ENCODE data around the gene PROS1.

Gene PROS1

DNA sequence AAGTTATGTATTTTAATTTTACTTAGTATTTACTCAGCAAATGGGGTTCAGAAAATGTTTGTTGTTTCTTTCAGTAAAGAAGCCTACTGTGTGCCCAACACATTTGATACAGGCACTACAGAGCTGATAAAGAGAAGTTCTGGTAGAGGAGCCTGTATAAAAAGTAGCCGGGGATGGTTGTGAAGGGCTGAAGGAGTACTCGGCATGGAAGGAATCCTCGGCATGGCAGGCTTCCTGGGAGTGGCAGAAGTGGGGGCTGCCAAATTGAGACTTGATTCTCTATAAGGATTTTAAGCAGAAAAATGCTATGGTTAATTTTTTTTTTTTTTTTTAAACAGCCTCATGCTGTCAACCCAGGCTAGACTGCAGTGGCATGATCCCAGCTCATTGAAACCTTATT, 15.5 kb upstream of the PROS1 start:
- TF ChIP-seq GATA3 (IDR thresholded peaks at IDR 0.05; ENCODE audit: low read depth, low read length) (no peak), GATA2 (IDR thresholded peaks at IDR 0.05; ENCODE audit: low read depth, low read length) (no peak)

DNA sequence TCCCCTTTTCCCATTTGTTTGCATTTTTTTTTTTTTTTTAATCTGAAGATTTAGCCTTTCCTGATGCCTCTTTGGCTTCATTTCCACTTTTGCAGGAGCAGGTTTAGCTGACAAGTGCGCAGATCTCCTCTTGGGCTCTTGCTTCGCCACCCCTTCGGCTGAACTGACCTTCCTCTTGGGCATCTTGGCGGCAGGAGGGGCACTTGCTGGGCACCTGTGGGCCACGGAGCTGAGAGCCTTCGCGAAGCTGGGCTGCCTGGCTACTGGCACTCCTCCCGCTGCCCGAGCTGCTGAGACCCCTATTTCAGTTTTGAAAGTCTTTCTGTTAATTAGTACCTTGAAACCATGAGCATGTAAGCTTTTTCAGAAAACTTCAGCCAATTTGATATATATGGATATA, 15.1 kb upstream of the PROS1 start:
- TF ChIP-seq GATA2 (IDR thresholded peaks at IDR 0.05; ENCODE audit: low read depth, low read length): no peak

DNA sequence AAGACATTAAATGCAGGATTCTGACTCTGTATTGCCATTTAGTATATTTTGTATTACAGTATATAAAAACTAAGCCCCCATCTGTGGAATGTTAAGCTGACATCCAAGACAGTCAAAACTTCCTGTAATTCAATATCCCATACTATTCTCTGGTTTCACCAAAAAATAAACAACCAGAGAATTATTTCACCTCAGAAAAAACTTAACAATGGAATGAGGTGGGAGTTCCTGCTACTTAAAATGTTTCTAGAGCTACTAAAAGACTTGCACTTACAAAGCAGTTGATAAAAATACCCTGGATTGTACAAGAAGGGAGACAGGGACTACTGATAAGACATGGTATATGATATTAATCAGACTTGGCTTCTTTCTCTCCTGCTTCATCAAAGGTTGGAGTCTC, 14.6 kb upstream of the PROS1 start:
- TF ChIP-seq GATA2 (IDR thresholded peaks at IDR 0.05; ENCODE audit: low read depth, low read length): no peak
- TF ChIP-seq GATA3 (IDR thresholded peaks at IDR 0.05; ENCODE audit: low read depth, low read length): no peak

DNA sequence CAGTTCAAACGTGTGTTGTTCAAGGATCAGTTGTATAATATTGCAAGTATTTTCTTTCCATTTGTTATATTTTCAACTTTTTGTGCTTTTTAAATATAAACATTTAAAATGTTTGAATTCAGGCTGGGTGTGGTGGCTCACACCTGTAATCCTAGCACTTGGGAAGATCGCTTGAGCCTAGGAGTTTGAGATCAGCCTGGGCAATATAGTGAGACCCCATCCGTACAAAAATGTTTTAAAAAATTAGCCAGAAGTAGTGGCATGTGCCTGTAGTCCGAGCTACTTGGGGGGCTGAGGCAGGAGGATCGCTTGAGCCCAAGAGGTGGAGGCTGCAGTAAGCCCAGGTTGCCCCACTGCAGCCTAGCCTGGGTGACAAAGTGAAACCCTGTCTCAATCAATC, 10.9 kb upstream of the PROS1 start:
- TF ChIP-seq GATA2 (IDR thresholded peaks at IDR 0.05; ENCODE audit: low read depth, low read length) (no peak), GATA3 (IDR thresholded peaks at IDR 0.05; ENCODE audit: low read depth, low read length) (no peak)

DNA sequence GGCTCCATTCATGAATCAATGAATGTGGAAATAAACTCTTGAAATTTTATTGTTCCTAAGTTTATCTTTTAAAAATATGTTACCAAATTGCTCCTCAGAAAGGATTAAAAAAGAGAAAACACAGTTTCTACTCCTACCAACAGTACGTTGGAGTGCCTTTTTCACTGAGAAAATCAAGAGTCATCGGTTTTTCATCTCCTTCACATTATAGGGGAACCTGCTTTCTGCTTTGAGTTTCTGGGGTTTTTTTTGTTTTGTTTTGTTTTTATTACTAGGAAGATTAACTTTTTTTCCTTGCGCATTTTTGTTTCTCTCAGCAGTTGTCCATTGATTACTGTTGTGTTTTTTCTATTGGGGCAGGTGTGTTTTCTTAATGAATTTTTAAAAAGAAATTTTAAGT, 9.7 kb upstream of the PROS1 start:
- TF ChIP-seq GATA3 (IDR thresholded peaks at IDR 0.05; ENCODE audit: low read depth, low read length) (no peak), GATA2 (IDR thresholded peaks at IDR 0.05; ENCODE audit: low read depth, low read length) (no peak)

DNA sequence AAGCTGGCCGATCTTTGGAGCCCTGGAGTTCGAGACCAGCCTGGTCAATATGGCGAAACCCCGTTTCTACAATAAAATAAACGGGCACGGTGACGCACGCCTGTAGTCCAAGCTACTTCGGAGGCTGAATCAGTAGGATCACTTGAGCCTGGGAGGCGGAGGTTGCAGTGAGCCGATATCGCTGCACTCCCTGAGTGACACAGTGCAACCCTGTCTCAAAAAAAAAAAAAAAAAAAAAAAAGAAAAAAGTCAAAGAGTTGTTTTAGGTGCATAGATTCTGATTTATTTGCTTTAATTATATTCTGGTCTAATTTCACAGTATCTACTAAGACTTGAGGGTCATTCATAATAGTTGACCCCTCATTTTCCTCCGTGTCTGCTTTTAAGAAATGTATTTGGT, 8.0 kb upstream of the PROS1 start:
- TF ChIP-seq GATA3 (IDR thresholded peaks at IDR 0.05; ENCODE audit: low read depth, low read length): no peak
- TF ChIP-seq GATA2 (IDR thresholded peaks at IDR 0.05; ENCODE audit: low read depth, low read length): no peak

DNA sequence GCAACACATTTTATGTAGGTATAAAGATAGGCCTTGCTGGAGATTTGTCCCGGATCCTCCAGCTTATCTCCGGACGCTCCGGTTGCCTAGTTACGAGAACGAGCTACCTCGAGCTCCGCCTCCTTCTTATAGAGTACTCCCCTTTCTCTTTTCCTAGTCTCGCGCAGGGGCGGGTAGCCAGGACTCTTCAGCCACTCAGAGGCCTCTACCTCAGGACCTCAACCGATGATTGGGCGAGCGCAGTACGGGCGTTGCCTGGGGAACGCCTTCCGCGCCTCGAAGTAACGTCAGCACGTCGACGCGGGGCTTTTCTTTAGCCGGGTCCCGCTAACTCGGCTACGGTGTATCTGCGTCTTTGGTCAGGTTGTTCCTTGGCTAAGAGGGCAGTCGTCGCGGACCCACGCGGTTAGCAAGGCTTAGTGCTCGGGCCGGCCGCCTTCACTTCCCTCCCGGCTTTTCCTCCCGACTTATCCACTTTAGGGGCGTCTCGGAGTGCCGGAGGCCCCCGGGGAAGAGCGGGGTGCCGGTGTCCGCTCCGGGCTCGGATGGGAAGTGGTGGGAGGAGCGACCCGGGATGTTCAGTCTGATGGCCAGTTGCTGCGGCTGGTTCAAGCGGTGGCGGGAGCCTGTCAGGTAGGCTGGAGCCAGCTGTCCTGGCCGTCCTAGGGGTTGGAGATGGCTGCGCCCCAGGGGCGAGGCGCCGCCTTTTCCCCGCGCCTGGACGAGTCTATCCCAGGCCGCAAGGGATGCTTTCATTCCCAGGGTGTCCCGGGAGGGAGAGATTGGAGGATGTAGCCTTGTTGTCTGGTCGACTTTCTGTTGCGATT, 6.4 kb upstream of the PROS1 start, which contains the start of gene ARL13B:
Gene ARL13B, plus strand, starts transcription at position 306 of the 827 bp plus-strand sequence. Its CDS starts 269 bp downstream, at position 575.
- TF ChIP-seq GATA3 (IDR thresholded peaks at IDR 0.05; ENCODE audit: low read depth, low read length): no peak
- TF ChIP-seq GATA2 (IDR thresholded peaks at IDR 0.05; ENCODE audit: low read depth, low read length): peak; percentile 85

DNA sequence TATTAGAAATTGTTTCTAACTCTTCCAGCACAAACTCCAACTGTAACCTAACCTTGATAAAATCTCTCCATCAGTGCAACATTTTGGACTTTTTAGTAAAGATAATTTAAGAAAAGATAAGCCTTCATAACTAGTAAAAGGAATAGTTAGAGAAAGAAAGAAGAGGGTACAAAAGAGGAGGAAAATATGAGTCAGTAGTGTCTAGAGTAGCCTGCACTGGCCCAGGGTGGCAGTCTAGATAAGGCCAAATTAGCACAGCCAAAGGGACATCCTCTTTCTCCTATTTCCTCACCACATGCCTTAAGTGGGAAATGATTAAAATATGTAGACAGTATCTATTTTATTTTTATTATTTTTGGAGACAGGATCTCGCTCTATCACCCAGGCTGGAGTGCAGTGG, 3.7 kb downstream of the PROS1 start:
- TF ChIP-seq GATA2 (IDR thresholded peaks at IDR 0.05; ENCODE audit: low read depth, low read length) (no peak), GATA3 (IDR thresholded peaks at IDR 0.05; ENCODE audit: low read depth, low read length) (no peak)

DNA sequence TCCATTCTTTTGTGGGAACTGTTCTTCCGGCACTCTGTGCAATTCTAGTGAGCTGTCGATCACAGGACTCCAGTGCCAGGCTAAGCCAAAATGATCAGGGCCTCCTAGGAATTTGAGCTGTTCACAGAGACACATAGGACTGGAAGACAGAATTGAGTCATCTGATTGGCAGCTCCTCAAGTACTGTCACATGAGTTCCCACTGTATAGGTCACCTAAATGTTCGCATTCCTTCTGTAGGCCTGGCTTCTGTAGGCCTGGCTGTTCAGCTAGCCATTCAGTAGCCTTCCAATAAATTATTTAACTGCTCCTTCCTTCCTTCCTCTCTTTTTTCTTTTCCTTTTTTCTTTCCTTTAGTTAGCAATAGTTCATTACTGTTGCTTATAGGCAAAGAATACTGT, 4.3 kb downstream of the PROS1 start:
- TF ChIP-seq GATA3 (IDR thresholded peaks at IDR 0.05; ENCODE audit: low read depth, low read length) (no peak), GATA2 (IDR thresholded peaks at IDR 0.05; ENCODE audit: low read depth, low read length) (no peak)

DNA sequence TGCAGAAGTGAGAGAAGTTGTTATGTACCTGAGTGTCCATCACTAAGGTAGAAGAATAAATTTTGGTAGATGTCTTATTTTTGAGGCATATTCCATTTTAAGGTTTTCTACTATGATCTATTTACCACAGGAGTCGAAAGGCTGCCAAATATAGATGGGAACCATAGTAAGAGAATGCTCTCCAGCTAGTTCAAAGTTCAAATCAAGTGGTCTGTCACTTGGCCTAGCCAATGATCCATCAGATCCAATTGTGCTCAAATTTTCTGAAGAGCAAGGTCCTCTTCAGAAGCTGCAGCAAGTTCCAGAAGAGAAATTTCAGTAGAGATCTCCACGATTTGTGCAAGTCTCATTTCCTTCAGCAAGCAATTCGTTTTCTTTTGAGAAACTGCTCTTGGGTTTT, 10.9 kb downstream of the PROS1 start:
- TF ChIP-seq GATA3 (IDR thresholded peaks at IDR 0.05; ENCODE audit: low read depth, low read length) (no peak), GATA2 (IDR thresholded peaks at IDR 0.05; ENCODE audit: low read depth, low read length) (no peak)

DNA sequence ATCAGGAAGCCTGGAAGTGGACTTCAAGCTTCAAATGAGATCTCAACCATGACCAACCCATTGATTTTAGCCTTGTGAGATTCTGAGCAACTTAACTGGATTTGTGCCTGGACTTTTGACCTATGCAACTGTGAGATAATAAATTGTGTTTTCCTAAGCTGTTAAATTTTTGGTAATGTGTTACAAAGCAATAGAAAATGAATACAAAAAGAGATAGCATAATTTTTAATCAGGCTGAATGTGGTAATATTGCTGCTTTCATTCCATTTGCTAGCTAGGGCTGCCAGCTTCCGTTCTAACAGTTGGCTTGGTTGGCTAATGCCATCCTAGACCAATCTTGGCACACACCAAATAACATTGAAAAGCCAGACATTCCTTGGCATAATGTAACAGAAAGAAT, 12.2 kb downstream of the PROS1 start:
- no peak for TF ChIP-seq GATA2 (IDR thresholded peaks at IDR 0.05; ENCODE audit: low read depth, low read length)
- no peak for TF ChIP-seq GATA3 (IDR thresholded peaks at IDR 0.05; ENCODE audit: low read depth, low read length)

DNA sequence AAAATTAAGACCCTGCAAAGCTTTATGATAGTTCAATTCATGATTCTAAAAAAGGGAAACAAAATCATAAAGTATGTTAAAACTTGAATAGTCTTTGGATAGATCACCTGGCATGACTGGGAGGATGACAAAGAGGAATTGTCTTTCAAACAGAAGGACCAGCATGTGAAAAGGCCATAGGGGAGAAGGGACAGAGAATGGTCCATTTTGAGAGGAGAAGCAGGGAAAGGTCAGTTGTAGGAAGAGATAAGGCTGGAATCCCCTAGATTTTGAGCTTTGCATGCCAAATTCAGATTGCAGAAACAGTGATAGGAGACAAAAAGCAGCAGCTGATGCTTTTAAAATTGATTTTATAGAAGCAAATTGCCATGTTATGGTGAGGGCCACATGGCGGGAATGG, 12.7 kb downstream of the PROS1 start:
- no peak for TF ChIP-seq GATA3 (IDR thresholded peaks at IDR 0.05; ENCODE audit: low read depth, low read length)
- no peak for TF ChIP-seq GATA2 (IDR thresholded peaks at IDR 0.05; ENCODE audit: low read depth, low read length)

DNA sequence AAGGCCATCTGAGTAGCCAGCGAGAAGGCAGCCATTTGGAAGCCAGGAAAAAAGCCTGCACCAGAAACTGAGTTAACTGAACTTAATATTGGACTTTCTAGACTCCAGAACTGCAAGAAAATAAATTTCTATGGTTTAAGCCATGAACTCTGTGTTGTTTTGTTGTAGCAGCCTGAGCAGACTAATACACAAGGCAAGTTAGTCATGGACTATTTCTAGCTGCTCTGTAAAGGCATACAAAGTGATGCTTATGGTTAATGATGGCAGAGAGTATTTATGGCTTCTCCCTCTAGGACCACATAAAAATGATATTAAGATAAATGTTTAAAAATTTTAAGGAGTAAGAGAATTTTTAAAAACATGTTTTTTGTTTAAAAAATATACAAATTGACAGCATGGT, 37.1 kb downstream of the PROS1 start:
- TF ChIP-seq GATA2 (IDR thresholded peaks at IDR 0.05; ENCODE audit: low read depth, low read length): no peak
- TF ChIP-seq GATA3 (IDR thresholded peaks at IDR 0.05; ENCODE audit: low read depth, low read length): no peak

DNA sequence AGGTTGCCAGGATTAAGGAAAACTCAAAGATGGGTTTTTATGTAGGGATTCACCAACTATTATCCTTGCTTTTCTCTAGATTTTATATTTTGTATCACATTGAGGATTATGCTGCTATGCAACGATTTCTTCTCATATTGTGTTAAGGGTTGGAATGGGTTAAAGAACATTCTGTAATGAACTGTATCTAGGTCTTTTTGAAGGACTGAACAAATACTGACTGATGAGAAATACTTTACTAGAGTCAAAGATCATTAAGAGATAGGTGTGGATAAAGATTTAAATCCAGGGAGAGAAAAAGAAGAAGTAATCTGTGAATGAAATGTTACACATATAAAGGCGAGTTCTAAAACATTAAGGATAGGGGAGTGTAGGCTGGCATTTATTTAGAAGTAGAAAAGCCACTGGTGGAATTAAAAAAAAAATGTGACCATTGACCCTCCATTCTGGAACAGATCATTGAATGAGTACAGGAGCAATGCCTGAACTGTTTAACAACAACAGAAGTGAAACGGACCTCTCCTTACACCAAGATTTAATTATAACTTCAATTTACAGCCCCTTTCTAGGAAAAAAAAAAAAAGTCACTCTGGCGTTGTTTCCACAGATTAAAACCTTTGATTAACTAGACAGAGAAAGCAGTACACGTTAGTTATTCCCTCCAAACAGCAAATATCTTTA, 39.2 kb downstream of the PROS1 start:
- TF ChIP-seq GATA2 (IDR thresholded peaks at IDR 0.05; ENCODE audit: low read depth, low read length) (no peak), GATA3 (IDR thresholded peaks at IDR 0.05; ENCODE audit: low read depth, low read length) (no peak)

DNA sequence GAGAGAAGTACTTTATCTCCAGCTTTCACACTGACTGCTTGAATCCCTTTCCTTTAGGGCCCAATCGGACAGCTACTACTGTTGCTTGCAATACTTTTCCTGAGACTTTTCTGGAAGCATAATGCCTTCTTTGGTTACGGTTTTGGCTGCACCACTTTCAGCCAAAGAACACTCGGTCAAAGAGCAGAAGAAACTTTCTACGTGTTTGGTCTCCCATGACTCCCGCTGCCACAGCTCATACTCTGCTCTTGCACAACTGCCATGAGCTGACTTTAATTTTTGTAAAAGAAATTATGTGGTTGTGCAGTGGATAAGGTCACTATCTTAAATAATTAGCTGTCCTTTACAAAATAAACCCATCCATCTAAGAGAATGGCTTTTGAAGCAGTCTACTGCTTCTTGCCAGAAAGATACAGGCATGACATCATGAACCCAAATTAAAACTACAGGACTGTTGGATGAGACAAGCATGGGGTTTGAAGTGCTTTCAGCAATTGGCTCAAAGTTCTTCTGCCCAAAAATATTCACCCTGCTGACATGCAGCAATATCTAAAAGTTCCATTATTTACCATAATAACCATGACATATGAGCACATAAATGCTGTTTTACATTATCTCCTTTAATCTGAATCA, 42.0 kb downstream of the PROS1 start:
- TF ChIP-seq GATA2 (IDR thresholded peaks at IDR 0.05; ENCODE audit: low read depth, low read length) (no peak), GATA3 (IDR thresholded peaks at IDR 0.05; ENCODE audit: low read depth, low read length) (no peak)
